WTC11 (cell line): ENCODE measurements around the gene GPX6. TPM values are rescaled to one million over a fixed set of nuclear protein-coding genes. Genes with fewer than 3 reads are reported as not detected.
A peak's percentile ranks its signal among the peaks of the same experiment; 100 is the strongest.

ENCODE experiments used
- ATAC-seq: fragments of 200-7000 bp; cut with Tn5 transposase; 2 replicates; pipeline ENCODE4 v1.10.0; 2021; ENCODE audit warnings: mild to moderate bottlenecking, moderate library complexity
- CTCF ChIA-PET: fragments of 300-600 bp; sonication (Branson Sonifier 250); formaldehyde crosslinking; loops from one replicate; lab custom pipeline; 2021; ENCODE audit warnings: antibody characterized with exemption; lab: Charles Lee
- POLR2A ChIA-PET: fragments of 350-600 bp; sonication (Branson Sonifier 250); formaldehyde crosslinking; loops from one replicate; lab custom pipeline; 2021; ENCODE audit warnings: antibody characterized with exemption; lab: Charles Lee
- DNase-seq: peaks from one replicate; pipeline ENCODE4 v3.0.0; 2021; ENCODE audit warnings: low spot score
- H3K27ac Mint-ChIP-seq: 2 replicates; pipeline ENCODE4 v1.8.0; 2021; ENCODE audit warnings: mixed read lengths
- H3K27me3 Mint-ChIP-seq: 2 replicates; pipeline ENCODE4 v1.8.0; 2021; ENCODE audit warnings: low read depth, mild to moderate bottlenecking, moderate library complexity, mixed read lengths
- H3K36me3 Mint-ChIP-seq: 2 replicates; pipeline ENCODE4 v1.8.0; 2021; ENCODE audit warnings: mixed read lengths
- H3K4me1 Mint-ChIP-seq: 2 replicates; pipeline ENCODE4 v1.8.0; 2022; ENCODE audit warnings: mixed read lengths
- H3K4me3 Mint-ChIP-seq: 2 replicates; pipeline ENCODE4 v1.8.0; 2021; ENCODE audit warnings: mild to moderate bottlenecking, moderate library complexity, mixed read lengths
- H3K9me3 Mint-ChIP-seq: 2 replicates; pipeline ENCODE4 v1.8.0; 2021; ENCODE audit warnings: mixed read lengths
- CDX4 ChIP-seq: fragments of 250-450 bp; sonication (Bioruptor Pico); IDR thresholded peaks from 2 replicates; pipeline ENCODE4 v1.9.0; 2021; ENCODE audit warnings: moderate library complexity, mild to moderate bottlenecking, inconsistent platforms, borderline replicate concordance
- E2F5 ChIP-seq: sonication (generic); formaldehyde crosslinking; IDR thresholded peaks from 2 replicates; pipeline ENCODE4 v1.8.1; 2022; ENCODE audit warnings: mild to moderate bottlenecking, moderate library complexity, missing genetic modification reagents
- EMX1 ChIP-seq: fragments of 250-450 bp; sonication (Bioruptor Pico); IDR thresholded peaks from 2 replicates; pipeline ENCODE4 v1.8.0; 2021; ENCODE audit warnings: mild to moderate bottlenecking
- FOXJ3 ChIP-seq: sonication (generic); formaldehyde crosslinking; IDR thresholded peaks from 2 replicates; pipeline ENCODE4 v1.9.0; 2021; ENCODE audit warnings: missing genetic modification reagents, mild to moderate bottlenecking, borderline replicate concordance
- HMGXB4 ChIP-seq: sonication (generic); formaldehyde crosslinking; IDR thresholded peaks from 2 replicates; pipeline ENCODE4 v1.8.1; 2023; ENCODE audit warnings: mild to moderate bottlenecking, moderate library complexity, missing genetic modification reagents
- MAX ChIP-seq: sonication (generic); formaldehyde crosslinking; IDR thresholded peaks from 2 replicates; pipeline ENCODE4 v1.8.0; 2022; ENCODE audit warnings: mild to moderate bottlenecking, missing genetic modification reagents
- NFATC4 ChIP-seq: fragments of 250-450 bp; sonication (Bioruptor Pico); IDR thresholded peaks from 2 replicates; pipeline ENCODE4 v1.9.0; 2021; ENCODE audit warnings: mild to moderate bottlenecking
- NFYB ChIP-seq: sonication (generic); formaldehyde crosslinking; conservative IDR thresholded peaks from 2 replicates; pipeline ENCODE4 v1.8.0; 2022; ENCODE audit warnings: low read depth, missing genetic modification reagents
- OVOL2 ChIP-seq: fragments of 250-450 bp; sonication (Bioruptor Pico); IDR thresholded peaks from 2 replicates; pipeline ENCODE4 v1.9.0; 2021; ENCODE audit warnings: mild to moderate bottlenecking, borderline replicate concordance
- PRRX2 ChIP-seq: fragments of 250-450 bp; sonication (Bioruptor Pico); IDR thresholded peaks from 2 replicates; pipeline ENCODE4 v1.8.0; 2021; ENCODE audit warnings: mild to moderate bottlenecking
- SMAD4 ChIP-seq: sonication (generic); formaldehyde crosslinking; IDR thresholded peaks from 2 replicates; pipeline ENCODE4 v1.8.0; 2022; ENCODE audit warnings: mild to moderate bottlenecking, missing genetic modification reagents
- SOX15 ChIP-seq: fragments of 250-450 bp; sonication (Bioruptor Pico); IDR thresholded peaks from 2 replicates; pipeline ENCODE4 v1.9.0; 2021; ENCODE audit warnings: mild to moderate bottlenecking
- TEAD1 ChIP-seq: sonication (generic); formaldehyde crosslinking; IDR thresholded peaks from 2 replicates; pipeline ENCODE4 v1.8.0; 2022; ENCODE audit warnings: mild to moderate bottlenecking, missing genetic modification reagents
- ZBTB21 ChIP-seq: sonication (generic); formaldehyde crosslinking; IDR thresholded peaks from 2 replicates; pipeline ENCODE4 v1.8.1; 2023; ENCODE audit warnings: mild to moderate bottlenecking, missing genetic modification reagents, borderline replicate concordance
- ZNF281 ChIP-seq: sonication (generic); formaldehyde crosslinking; IDR thresholded peaks from 2 replicates; pipeline ENCODE4 v1.8.0; 2023; ENCODE audit warnings: mild to moderate bottlenecking, missing genetic modification reagents
- ZNF416 ChIP-seq: fragments of 250-450 bp; sonication (Bioruptor Pico); IDR thresholded peaks from 2 replicates; pipeline ENCODE4 v1.9.0; 2021; ENCODE audit warnings: mild to moderate bottlenecking, inconsistent platforms
- ZNF532 ChIP-seq: fragments of 250-450 bp; sonication (Bioruptor Pico); IDR thresholded peaks from 2 replicates; pipeline ENCODE4 v1.9.0; 2021; ENCODE audit warnings: mild to moderate bottlenecking, borderline replicate concordance
- ZNF671 ChIP-seq: fragments of 250-450 bp; sonication (Bioruptor Pico); IDR thresholded peaks from 2 replicates; pipeline ENCODE4 v1.8.0; 2021; ENCODE audit warnings: mild to moderate bottlenecking
- total RNA-seq: library from RNA; stranded (reverse); gene quantifications from 3 replicates; pipeline ENCODE4 v1.2.3, GENCODE V29; 2021

Gene GPX6
- total RNA-seq, 1 experiment from 2014 or later = not detected

- Mint-ChIP-seq H3K4me1 (peaks cover 29% of the 10 kb centered on the region), H3K27ac (peak overlapping the region; percentile 19; the same call in 1 of the 2 replicates), H3K9me3 (no peaks in the 10 kb centered on the region), H3K27me3 (peaks cover 4% of the 10 kb centered on the region)
- ChIA-PET POLR2A (interaction anchor here (1.4 to 1.6 kb wide), 2 partner anchors 49 to 68 kb away, joined by 3 read pairs; a partner anchor contains a TSS), CTCF (interaction anchor here (1.1 to 1.4 kb wide), 4 partner anchors 49 to 387 kb away, joined by 4 read pairs; no protein-coding TSS in a partner anchor)
- peak; percentile 78 for DNase-seq
- peak; percentile 87 for ATAC-seq
- TF ChIP-seq HMGXB4 (CRISPR knock-in tag) = peak; percentile 83
- TF ChIP-seq ZNF671 (CRISPR knock-in tag) = no peak
- TF ChIP-seq EMX1 (CRISPR knock-in tag) = 0 out of 2 replicates have a peak, but pooled peaks have one; percentile 44
- no peak for TF ChIP-seq NFYB
- TF ChIP-seq ZNF281 (CRISPR knock-in tag) = peak; percentile 15; the same call in 1 of the 2 replicates
- peak; percentile 79; the same call in 1 of the 2 replicates for TF ChIP-seq ZNF532 (CRISPR knock-in tag)
- 0 out of 2 replicates have a peak, but pooled peaks have one; percentile 57 for TF ChIP-seq NFATC4 (CRISPR knock-in tag)
- TF ChIP-seq TEAD1 (CRISPR knock-in tag) = no peak
- TF ChIP-seq, all 79 proteins: peak for 5
- Mint-ChIP-seq H3K36me3 (no peaks in the 10 kb centered on the region), H3K4me3 (peak overlapping the region; percentile 95)
These were observed 22.0 kb upstream of the GPX6 start for GRCh38 chr6:28537509-28538140.

GRCh38 chr6:28537065-28537464, 21.5 kb upstream of the GPX6 start:
- CTCF ChIA-PET = interaction anchor here (1.1 to 1.4 kb wide), 3 partner anchors 48 to 134 kb away, joined by 4 read pairs; no protein-coding TSS in a partner anchor
- TF ChIP-seq OVOL2 (CRISPR knock-in tag) (no peak), PRRX2 (CRISPR knock-in tag) (no peak), HMGXB4 (CRISPR knock-in tag) (no peak), ZNF416 (CRISPR knock-in tag) (no peak), E2F5 (CRISPR knock-in tag) (no peak), ZBTB21 (CRISPR knock-in tag) (no peak), SMAD4 (CRISPR knock-in tag) (no peak), ZNF671 (CRISPR knock-in tag) (no peak), CDX4 (CRISPR knock-in tag) (no peak), MAX (CRISPR knock-in tag) (no peak), NFYB (no peak), FOXJ3 (no peak), SOX15 (no peak)
- DNase-seq (peak; percentile 30), ATAC-seq (peak; percentile 11)
- POLR2A ChIA-PET = interaction anchor here (1.4 kb wide), 1 partner anchor 69 kb away, joined by 3 read pairs; no protein-coding TSS in a partner anchor
- Mint-ChIP-seq H3K4me1 (peaks cover 25% of the 10 kb centered on the region), H3K4me3 (peak overlapping the region; percentile 95), H3K27me3 (peaks cover 4% of the 10 kb centered on the region), H3K27ac (peak overlapping the region; percentile 84), H3K9me3 (no peaks in the 10 kb centered on the region), H3K36me3 (no peaks in the 10 kb centered on the region)
